ENCODE measurements around the gene USP32.

USP32 gene

GRCh38 chr17:60403523-60403810 is 11.5 kb upstream of the USP32 start:
- no peak for TF ChIP-seq CTCF (IDR thresholded peaks at IDR 0.05; ENCODE audit: extremely low read depth, insufficient read depth, missing control alignments)
- DNase-seq (ENCODE audit: low spot score), result no peak
- in situ Hi-C loops (cut with MboI; ENCODE audit: low pct_unique_long_range_greater_than_20kb, low sequenced_read_pairs, unreplicated experiment), result loop anchor here (25.0 kb wide), 1 partner anchor 266 kb away; the partner anchor contains the start of gene CA4

GRCh38 chr17:60401819-60402218 is 9.9 kb upstream of the USP32 start:
- DNase-seq (ENCODE audit: low spot score), result no peak
- in situ Hi-C loops (cut with MboI; ENCODE audit: low pct_unique_long_range_greater_than_20kb, low sequenced_read_pairs, unreplicated experiment), result loop anchor here (25.0 kb wide), 1 partner anchor 265 kb away; the partner anchor contains the start of gene CA4
- no peak for TF ChIP-seq CTCF (IDR thresholded peaks at IDR 0.05; ENCODE audit: extremely low read depth, insufficient read depth, missing control alignments)

- TF ChIP-seq CTCF (IDR thresholded peaks at IDR 0.05; ENCODE audit: extremely low read depth, insufficient read depth, missing control alignments), result no peak
- in situ Hi-C loops (cut with MboI; ENCODE audit: low pct_unique_long_range_greater_than_20kb, low sequenced_read_pairs, unreplicated experiment), result no loop called here
- peak; percentile 40 for DNase-seq (ENCODE audit: low spot score)
These were observed 6.5 kb upstream of the USP32 start for GRCh38 chr17:60398227-60398959.

GRCh38 chr17:60396412-60396811 is 4.5 kb upstream of the USP32 start:
- DNase-seq (ENCODE audit: low spot score), result no peak
- TF ChIP-seq CTCF (IDR thresholded peaks at IDR 0.05; ENCODE audit: extremely low read depth, insufficient read depth, missing control alignments), result no peak
- in situ Hi-C loops (cut with MboI; ENCODE audit: low pct_unique_long_range_greater_than_20kb, low sequenced_read_pairs, unreplicated experiment), result no loop called here

- in situ Hi-C loops (cut with MboI; ENCODE audit: low pct_unique_long_range_greater_than_20kb, low sequenced_read_pairs, unreplicated experiment), result no loop called here
- no peak for TF ChIP-seq CTCF (IDR thresholded peaks at IDR 0.05; ENCODE audit: extremely low read depth, insufficient read depth, missing control alignments)
- peak; percentile 40 for DNase-seq (ENCODE audit: low spot score)
These were observed 3.7 kb upstream of the USP32 start for GRCh38 chr17:60395508-60396065.

GRCh38 chr17:60393840-60394723 is 2.1 kb upstream of the USP32 start:
- in situ Hi-C loops (cut with MboI; ENCODE audit: low pct_unique_long_range_greater_than_20kb, low sequenced_read_pairs, unreplicated experiment), result no loop called here
- TF ChIP-seq CTCF (IDR thresholded peaks at IDR 0.05; ENCODE audit: extremely low read depth, insufficient read depth, missing control alignments), result no peak
- no peak for DNase-seq (ENCODE audit: low spot score)

All from GM13977 (cell line).